GM21529 (cell line): ENCODE results near the gene MISP3.
"Not testable (repeated sequence)": the region's sequence is repeated elsewhere in the genome, so short reads cannot be mapped to it uniquely, and the experiment has no call there.

ENCODE experiments used
- ATAC-seq: cut with Tn5 transposase; IDR thresholded peaks from one replicate; pipeline ENCODE4 v1.9.1; 2021; ENCODE audit not compliant: unreplicated experiment

MISP3 gene

GRCh38 chr19:14072535-14073260 lies at the start of gene MISP3:
TSS of gene MISP3 (plus strand) at chr19:14072786. CDS start at chr19:14073310, 524 bp downstream.
- peak; percentile 15 for ATAC-seq

DNA sequence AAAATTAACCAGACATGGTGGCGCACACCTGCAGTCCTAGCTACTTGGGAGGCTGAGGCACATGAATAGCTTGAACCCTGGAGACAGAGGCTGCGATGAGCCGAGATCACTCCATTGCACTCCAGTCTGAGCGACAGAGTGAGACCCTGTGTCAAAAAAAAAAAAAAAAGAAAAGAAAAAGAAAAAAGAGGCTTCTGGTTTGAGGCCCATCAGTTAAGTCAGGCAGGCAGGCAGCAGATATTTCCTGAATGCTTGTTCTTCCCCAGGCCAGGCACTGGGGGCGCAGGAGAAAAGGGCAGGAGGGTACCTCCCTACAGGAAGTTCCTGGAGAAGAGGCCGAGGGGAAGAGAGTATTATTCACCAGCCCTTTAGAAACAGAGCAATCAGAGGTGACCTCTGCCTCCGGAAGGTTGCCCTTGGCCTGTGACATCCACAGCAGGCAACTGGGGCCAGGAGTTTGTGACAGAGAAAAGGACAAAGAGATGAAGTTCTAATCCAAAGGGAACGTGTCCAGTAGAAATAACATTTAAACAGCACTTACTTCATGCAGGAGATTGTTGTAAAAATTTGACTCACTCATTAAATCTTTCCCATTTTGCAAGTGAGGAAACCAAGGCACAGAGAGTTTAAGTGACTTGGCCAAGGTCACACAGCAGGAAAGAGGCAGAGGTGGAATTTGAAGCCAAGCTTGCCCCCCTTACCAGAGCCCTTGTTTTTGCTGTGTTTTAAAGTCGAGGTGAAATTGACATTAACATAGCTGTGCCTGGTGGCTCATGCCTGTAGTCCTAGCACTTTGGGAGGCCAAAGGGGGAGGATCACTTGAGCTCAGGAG lies 49.0 kb upstream of the MISP3 start:
- ATAC-seq, result no peak

- ATAC-seq, result not testable (repeated sequence)
Observed at GRCh38 chr19:14026652-14027192, 45.9 kb upstream of the MISP3 start.

DNA sequence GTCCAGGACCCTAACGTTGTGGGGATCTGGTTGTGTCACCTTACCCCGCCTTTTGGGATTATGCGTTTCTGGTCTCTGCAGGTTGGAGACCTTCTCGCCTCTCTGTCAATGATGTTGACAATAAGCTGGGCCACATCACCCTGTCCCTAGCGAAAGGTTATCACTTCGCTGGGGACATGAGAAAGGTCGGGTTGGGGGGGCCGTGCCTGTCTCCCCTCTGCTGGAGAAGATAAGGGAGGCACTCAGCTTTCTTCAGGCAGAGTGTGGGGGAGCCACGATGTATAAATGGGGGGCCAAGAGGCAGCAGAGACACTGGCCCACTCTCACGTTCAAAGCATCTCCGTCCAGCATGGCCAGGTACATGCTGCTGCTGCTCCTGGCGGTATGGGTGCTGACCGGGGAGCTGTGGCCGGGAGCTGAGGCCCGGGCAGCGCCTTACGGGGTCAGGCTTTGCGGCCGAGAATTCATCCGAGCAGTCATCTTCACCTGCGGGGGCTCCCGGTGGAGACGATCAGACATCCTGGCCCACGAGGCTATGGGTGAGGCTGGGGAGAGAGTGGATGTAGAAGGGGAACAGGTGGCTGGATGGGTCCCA lies 44.6 kb upstream of the MISP3 start, which contains the start of gene RLN3:
Gene RLN3, plus strand, starts transcription at position 293 of the 595 bp plus-strand sequence. Its CDS starts 57 bp downstream, at position 350.
- ATAC-seq, result no peak

- no peak for ATAC-seq
Observed at GRCh38 chr19:14028901-14029300, 43.7 kb upstream of the MISP3 start.

DNA sequence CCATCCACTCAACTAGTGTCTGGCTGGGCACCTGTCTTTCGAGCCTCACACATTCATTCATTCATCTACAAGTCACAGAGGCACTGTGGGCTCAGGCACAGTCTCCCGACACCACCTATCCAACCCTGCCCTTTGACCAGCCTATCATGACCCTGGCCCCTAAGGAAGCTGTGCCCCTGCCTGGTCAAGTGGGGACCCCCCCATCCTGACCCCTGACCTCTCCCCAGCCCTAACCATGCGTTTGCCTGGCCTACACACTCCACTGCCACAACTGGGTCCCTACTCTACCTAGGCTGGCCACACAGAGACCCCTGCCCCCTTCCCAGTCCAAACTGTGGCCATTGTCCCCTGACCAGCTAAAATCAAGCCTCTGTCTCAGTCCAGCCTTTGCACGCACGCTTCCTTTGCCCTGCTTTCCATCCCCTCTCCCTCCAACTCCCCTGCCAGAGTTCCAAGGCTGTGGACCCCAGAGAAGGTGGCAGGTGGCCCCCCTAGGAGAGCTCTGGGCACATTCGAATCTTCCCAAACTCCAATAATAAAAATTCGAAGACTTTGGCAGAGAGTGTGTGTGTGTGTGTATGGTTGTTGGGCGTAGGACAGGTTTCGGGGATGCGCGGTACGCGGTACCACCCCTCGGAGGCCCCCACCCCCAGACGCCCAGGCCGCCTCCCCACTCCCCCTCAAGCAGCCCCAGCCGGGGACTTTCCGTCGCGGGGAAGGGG lies 41.4 kb upstream of the MISP3 start:
- no peak for ATAC-seq

GRCh38 chr19:14031719-14032480 lies 40.7 kb upstream of the MISP3 start, which contains the start of gene IL27RA:
TSS of gene IL27RA (plus strand) at chr19:14031762. CDS start at chr19:14031873, 111 bp downstream.
- ATAC-seq, result no peak

- ATAC-seq, result no peak
Observed at GRCh38 chr19:14033946-14034345, 38.6 kb upstream of the MISP3 start.

GRCh38 chr19:14035159-14035558 lies 37.4 kb upstream of the MISP3 start:
- not testable (repeated sequence) for ATAC-seq

DNA sequence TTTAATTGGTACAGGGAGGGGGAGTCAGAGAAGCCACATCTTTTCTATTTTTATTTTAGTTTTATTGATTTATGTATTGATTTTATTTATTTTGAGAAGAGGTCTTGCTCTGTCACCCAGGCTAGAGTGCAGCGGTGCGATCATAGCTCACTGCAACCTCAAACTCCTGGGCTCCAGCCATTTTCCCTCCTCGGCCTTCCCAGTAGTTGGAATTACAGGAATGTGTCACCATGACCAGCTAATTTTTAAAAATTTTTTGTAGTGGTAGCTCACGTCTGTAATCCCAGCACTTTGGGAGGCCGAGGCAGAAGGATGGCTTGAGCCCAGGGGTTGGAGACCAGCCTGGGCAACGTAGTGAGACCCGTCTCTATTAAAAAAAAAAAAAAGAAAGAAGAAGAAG lies 36.9 kb upstream of the MISP3 start:
- no peak for ATAC-seq

- no peak for ATAC-seq
Observed at GRCh38 chr19:14039181-14039580, 33.4 kb upstream of the MISP3 start.

- ATAC-seq, result peak; percentile 49
Observed at GRCh38 chr19:14042659-14043608, 29.7 kb upstream of the MISP3 start.

DNA sequence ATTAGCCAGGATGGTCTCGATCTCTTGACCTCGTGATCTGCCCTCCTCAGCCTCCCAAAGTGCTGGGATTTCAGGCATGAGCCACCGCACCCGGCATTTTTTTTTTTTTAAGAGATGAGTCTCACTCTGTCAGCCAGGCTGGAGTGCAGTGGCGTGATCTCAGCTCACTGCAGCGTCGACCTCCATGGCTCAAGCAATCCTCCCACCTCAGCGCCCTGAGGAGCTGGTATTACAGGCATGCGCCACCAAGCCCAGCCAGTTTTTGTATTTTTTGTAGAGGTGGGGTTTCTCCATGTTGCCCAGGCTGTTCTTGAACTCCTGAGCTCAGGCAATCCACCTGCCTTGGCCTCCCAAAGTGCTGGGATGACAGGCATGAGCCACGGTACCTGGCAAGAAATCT lies 24.7 kb upstream of the MISP3 start:
- not testable (repeated sequence) for ATAC-seq

DNA sequence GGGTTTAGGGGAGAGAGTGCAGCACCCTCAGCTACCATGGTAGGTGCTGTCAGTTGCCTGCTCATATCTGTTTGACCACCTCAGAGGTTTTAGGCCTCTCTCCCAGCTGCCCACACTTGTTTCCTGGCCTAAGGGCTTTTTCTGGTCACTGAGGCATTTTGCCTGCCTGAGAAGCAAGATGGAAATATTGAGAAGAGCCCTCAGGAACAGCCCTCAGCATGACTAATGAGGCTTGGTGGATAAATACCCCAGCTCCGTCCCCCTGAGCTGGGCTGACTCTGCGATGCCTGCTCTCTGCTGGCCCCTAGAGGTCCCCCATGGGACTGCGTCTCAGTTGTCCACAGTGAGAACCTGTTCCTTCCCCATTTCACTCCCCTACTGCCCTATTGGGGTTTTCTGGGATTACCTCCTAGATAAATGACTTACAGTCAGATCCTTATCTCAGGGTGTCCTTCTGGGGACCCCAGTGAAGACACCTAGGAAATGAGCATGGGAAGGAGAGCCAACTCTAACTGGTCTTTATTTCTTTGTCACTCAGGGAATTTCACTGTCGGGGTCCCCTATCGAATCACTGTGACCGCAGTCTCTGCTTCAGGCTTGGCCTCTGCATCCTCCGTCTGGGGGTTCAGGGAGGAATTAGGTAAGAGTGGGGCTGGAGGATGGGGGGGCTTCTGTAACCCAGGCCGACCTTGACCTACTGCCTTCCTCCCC lies 24.0 kb upstream of the MISP3 start:
- ATAC-seq, result no peak

DNA sequence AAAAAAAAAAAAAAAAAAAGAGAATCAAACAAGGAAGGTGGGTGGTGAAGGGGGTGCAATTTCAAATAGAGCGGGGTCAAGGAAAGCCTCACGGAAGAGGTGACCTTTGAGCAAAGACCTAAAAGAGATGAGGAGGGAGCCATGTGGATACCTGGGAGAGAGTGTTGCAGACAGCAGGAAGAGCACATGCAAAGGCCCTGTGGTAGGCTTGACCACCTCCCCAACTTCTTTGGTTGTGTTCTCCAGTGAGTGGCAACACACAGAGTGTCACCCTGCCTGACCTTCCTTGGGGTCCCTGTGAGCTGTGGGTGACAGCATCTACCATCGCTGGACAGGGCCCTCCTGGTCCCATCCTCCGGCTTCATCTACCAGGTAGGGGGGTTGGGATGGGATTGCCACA lies 22.1 kb upstream of the MISP3 start:
- ATAC-seq, result no peak

GRCh38 chr19:14050961-14051360 lies 21.6 kb upstream of the MISP3 start:
- not testable (repeated sequence) for ATAC-seq

DNA sequence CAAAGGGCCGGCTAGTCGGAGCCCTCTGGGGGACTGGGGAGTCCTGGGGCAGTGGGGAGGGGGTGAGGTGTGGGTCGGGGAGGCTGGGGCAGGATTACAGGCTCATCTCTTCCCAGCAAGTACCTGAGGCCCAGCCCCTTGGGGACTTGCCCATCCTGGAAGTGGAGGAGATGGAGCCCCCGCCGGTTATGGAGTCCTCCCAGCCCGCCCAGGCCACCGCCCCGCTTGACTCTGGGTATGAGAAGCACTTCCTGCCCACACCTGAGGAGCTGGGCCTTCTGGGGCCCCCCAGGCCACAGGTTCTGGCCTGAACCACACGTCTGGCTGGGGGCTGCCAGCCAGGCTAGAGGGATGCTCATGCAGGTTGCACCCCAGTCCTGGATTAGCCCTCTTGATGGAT lies 20.6 kb upstream of the MISP3 start:
- no peak for ATAC-seq

GRCh38 chr19:14052470-14052869 lies 20.1 kb upstream of the MISP3 start:
- ATAC-seq, result no peak
